ENCODE measurements around the gene EIF2S2. TPM values are rescaled to one million over a fixed set of nuclear protein-coding genes. Genes with fewer than 3 reads are reported as not detected.

EIF2S2 gene
- total RNA-seq, 2 donors from 2014 or later, result 22.6 to 40.2 TPM

DNA sequence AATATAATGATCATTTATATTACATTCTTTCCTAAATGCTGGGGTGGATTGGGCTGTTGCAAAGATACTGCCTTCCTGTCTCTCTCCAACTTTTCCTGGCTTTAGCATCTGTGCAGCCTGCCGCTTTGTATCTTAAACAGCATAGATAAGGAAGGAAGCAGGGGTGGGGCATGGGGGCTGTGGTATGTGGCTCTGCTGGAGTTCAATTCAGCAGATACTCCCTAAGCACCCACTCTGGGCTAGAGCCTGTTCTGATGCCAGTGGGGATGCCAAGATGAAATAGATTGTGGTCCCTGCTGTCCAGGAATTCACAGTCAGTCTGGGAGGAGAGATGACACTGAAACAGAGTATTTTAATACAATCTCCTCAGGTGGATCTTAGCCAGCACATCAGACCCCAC, 56.8 kb downstream of the EIF2S2 start:
- no peak for ATAC-seq
- Histone ChIP-seq H3K9me3 (no peaks in the 10 kb centered on the region), H3K36me3 (replicated peaks in 1 of 2; ENCODE audit: insufficient read depth in 1 of 2, low read depth in 2 of 2) (no peaks in the 10 kb centered on the region), H3K27ac (no peak overlapping the region), H3K27me3 (no peaks in the 10 kb centered on the region), H3K4me1 (peaks cover 5% of the 10 kb centered on the region), H3K4me3 (no peak overlapping the region)
- no peak for DNase-seq
- WGBS, 2 donors, result 24 to 34% methylated on average over 1 of the region's 1 CpG
- intact Hi-C loops (cut with DNase I), result no loop called here
- TF ChIP-seq, protein P1, sequence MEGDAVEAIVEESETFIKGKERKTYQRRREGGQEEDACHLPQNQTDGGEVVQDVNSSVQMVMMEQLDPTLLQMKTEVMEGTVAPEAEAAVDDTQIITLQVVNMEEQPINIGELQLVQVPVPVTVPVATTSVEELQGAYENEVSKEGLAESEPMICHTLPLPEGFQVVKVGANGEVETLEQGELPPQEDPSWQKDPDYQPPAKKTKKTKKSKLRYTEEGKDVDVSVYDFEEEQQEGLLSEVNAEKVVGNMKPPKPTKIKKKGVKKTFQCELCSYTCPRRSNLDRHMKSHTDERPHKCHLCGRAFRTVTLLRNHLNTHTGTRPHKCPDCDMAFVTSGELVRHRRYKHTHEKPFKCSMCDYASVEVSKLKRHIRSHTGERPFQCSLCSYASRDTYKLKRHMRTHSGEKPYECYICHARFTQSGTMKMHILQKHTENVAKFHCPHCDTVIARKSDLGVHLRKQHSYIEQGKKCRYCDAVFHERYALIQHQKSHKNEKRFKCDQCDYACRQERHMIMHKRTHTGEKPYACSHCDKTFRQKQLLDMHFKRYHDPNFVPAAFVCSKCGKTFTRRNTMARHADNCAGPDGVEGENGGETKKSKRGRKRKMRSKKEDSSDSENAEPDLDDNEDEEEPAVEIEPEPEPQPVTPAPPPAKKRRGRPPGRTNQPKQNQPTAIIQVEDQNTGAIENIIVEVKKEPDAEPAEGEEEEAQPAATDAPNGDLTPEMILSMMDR (IDR thresholded peaks at IDR 0.05), result no peak
- TF ChIP-seq POLR2A (IDR thresholded peaks at IDR 0.05), result no peak

DNA sequence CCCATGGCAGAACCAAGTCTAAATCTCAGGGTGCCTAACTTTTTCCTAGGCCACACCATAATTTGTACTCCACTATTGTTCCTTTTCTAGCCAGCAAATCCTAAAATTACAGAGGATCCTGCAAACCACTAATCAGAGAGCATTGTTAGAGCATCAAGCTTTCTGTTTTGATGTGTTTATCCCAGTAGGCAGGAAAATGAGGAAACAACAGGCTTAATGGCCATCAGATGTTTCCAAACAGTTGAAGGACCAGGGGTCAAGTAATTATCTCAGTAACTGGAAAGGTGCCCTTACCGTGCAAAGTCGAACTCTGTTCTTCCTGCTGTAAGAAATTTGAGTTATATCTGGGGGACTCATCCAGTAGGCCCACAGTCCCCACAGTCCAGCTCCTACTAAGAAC, 59.6 kb downstream of the EIF2S2 start:
- 53 to 66% methylated on average over 2 of the region's 2 CpGs for WGBS, 2 donors
- Histone ChIP-seq H3K4me1 (peaks cover 9% of the 10 kb centered on the region), H3K36me3 (replicated peaks in 1 of 2; ENCODE audit: insufficient read depth in 1 of 2, low read depth in 2 of 2) (no peaks in the 10 kb centered on the region), H3K27me3 (no peaks in the 10 kb centered on the region), H3K27ac (no peak overlapping the region), H3K9me3 (no peaks in the 10 kb centered on the region), H3K4me3 (no peak overlapping the region)
- intact Hi-C loops (cut with DNase I), result no loop called here
- ATAC-seq (no peak), DNase-seq (no peak)
- no peak for TF ChIP-seq POLR2A (IDR thresholded peaks at IDR 0.05)

DNA sequence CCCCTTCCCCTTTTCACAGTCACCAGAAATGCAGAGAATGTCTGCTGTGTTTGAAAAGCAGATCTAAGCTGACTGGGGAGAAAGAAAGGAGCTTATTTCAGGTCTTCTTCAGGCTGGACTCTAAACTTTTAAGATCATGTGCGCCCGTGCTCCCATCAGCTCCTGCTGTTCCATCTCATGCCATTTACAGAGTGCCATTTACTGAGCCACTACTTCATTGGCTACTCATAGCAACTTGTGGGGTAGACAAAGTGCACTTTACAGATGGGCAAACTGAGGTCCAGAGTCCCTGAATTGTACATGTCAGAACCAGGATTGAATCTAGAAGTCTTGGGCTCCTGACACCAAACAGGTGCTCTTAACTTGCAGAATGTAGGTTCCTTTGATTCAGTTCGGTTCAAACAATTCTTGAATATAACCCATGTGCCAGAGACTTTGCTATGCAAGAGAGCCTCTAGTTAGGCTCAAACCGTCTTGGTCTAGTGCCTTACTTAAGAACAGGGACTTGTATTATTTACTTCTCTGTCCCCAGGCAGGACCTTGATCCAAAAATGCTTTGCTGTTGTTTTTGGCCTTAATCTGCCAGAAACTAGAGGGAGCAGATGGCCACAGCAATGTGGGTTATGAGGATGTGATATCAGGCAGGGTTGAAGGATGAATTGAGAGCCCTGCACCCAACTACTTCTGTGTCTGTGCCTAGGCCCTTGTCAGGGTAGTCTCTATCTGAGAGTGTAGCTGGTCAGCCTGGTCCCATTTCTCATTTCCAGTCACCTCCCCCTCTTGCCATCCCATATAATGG, 61.9 kb downstream of the EIF2S2 start:
- WGBS, 2 donors, result 81 to 84% methylated on average over 4 of the region's 4 CpGs
- Histone ChIP-seq H3K27ac (no peak overlapping the region), H3K4me1 (peaks cover 22% of the 10 kb centered on the region), H3K36me3 (replicated peaks in 1 of 2; ENCODE audit: insufficient read depth in 1 of 2, low read depth in 2 of 2) (no peaks in the 10 kb centered on the region), H3K4me3 (no peak overlapping the region), H3K27me3 (no peaks in the 10 kb centered on the region), H3K9me3 (no peaks in the 10 kb centered on the region)
- DNase-seq (no peak), ATAC-seq (no peak)
- TF ChIP-seq POLR2A (IDR thresholded peaks at IDR 0.05), result no peak
- TF ChIP-seq, protein P1 (IDR thresholded peaks at IDR 0.05), result no peak
- intact Hi-C loops (cut with DNase I), result no loop called here

DNA sequence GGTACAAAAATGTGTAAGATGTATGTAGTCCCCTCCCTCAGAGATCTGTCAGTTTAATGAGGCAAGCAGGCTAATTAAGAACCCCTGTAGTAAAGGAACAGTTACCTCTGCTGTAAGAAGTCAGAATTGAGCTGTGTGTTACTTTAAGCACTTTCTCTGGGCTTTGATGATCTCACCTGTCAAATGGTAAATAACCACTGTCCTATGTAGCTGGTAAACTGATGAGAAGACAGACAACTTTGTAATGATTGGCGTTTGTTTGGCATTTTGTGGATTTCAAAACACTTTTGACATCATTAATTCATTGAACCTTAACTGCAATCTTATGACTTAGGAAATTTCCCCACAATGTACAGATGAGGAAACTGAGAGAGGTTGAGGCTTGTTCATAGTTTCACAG, 62.7 kb downstream of the EIF2S2 start:
- no peak for ATAC-seq
- DNase-seq, result no peak
- Histone ChIP-seq H3K4me1 (peaks cover 25% of the 10 kb centered on the region), H3K9me3 (no peaks in the 10 kb centered on the region), H3K36me3 (replicated peaks in 1 of 2; ENCODE audit: insufficient read depth in 1 of 2, low read depth in 2 of 2) (no peaks in the 10 kb centered on the region), H3K27me3 (no peaks in the 10 kb centered on the region), H3K27ac (no peak overlapping the region), H3K4me3 (no peak overlapping the region)
- TF ChIP-seq POLR2A (IDR thresholded peaks at IDR 0.05), result no peak
- TF ChIP-seq, protein P1 (IDR thresholded peaks at IDR 0.05), result no peak
- intact Hi-C loops (cut with DNase I), result no loop called here
- 85 to 93% methylated on average over 1 of the region's 1 CpG for WGBS, 2 donors

DNA sequence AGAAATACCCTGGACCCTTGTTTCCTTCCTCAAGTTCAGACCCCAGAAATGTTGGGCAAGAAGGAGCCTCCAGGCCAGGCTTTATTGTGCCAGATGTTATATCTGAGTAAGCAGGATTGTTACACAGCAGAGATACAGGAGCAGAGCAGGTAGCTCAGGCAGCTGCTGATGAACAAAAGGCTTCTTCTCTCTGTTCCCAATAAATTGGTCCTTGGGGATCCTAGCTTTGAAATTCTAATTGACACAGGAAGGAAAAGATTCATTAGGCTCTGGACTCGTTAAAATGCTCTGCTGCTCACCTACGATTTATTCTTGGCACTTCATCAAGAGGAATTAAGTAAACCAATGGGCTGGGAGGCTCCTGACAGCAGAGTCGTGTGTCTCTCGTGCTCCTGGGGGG, 64.1 kb downstream of the EIF2S2 start:
- DNase-seq (no peak), ATAC-seq (no peak)
- Histone ChIP-seq H3K4me3 (no peak overlapping the region), H3K9me3 (no peaks in the 10 kb centered on the region), H3K4me1 (peaks cover 25% of the 10 kb centered on the region), H3K36me3 (replicated peaks in 1 of 2; ENCODE audit: insufficient read depth in 1 of 2, low read depth in 2 of 2) (no peaks in the 10 kb centered on the region), H3K27me3 (no peaks in the 10 kb centered on the region), H3K27ac (no peak overlapping the region)
- TF ChIP-seq POLR2A (IDR thresholded peaks at IDR 0.05), result no peak
- TF ChIP-seq, protein P1 (IDR thresholded peaks at IDR 0.05), result no peak
- intact Hi-C loops (cut with DNase I), result no loop called here
- WGBS, 2 donors, result 64 to 74% methylated on average over 3 to 4 of the region's 4 CpGs

Data from body of pancreas (tissue), 4 donors.